ENCODE results near the gene SARS1.

SARS1 gene

DNA sequence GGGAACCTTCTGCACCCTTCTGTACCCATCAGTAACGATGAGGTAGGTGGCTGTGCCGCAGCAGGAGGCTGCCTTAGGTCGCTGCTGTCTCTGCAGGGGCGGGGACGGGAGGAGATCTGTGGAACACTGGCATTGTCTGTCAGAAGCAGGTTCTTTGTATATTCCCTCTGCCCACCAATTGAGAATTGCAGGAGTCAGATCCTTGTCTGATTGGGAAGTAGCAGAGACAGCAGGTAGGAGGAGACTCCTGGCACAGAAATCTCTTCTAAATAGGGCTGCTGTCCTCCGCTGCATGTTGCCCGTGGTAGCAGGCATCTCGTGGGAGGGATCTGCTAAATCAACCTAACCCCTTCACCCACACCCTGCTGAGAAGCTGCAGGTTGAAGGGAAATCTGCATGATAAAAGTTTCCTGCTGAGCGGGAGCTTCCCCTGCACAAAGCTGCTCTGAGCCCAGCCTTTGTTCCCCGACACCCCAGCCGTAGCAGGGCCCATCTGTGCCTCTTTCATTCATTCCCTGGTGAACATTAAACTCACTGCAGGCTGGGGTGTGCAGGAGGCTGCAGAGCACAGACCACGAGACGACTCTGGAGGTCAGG is 15.9 kb downstream of the SARS1 start:
- FAIRE-seq = no peak

GRCh38 chr1:109231066-109231465 is 17.3 kb downstream of the SARS1 start:
- no peak for FAIRE-seq

GRCh38 chr1:109235137-109235536 is 21.4 kb downstream of the SARS1 start:
- FAIRE-seq = no peak

- FAIRE-seq = no peak
Measured at GRCh38 chr1:109237512-109237911, 23.8 kb downstream of the SARS1 start.

DNA sequence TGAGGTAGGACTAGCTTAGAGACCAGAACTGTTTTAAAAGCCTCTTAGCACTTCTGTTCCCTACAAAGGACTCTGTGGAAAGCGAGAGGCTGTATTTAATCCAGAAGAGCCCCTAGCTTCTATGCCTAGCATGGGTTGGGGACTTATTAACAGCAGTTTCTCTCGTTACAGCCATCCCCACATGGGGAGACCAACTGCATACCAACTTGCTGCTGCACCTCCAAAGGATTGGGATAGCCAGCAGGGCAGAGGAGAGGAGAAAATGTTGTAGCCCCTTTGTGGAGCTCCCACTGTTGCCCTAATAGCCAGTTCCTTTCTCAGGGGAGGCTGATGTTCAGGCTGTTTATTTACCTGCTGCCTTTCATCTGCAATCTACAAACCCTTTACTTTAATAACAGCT is 24.7 kb downstream of the SARS1 start:
- no peak for FAIRE-seq

- no peak for FAIRE-seq
Measured at GRCh38 chr1:109239047-109239408, 25.3 kb downstream of the SARS1 start.

DNA sequence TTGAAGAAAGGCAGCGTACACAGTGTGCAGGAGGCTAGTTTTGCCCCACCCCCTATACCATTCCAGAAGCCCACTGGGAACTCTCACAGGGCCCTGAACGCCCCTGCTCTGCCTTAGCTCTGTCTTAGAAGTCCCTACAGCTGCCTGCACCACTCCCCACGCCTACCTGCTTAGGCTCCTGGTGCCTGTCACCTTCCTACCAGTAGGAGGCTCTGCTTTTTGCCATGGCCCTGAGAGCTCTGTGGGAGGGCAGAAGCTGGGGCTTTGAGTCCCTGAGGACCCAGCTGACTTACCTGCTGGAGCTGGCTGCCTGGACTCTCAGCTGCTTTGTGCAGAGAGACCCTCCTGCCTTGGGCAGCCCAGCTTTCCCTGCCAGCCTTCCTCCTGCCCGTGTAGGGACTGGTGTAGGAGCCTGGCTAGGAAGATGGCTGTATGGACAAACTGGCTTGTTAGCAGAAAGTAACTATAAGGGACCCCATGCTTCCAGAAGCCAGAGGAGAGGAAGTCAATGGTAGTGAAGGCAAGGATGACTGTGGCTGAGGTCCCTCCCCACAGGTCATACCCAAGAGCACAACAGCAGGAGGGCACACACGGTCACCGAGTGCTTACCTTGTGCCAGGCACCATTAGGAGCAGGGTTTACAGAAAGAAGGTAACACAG is 25.8 kb downstream of the SARS1 start:
- FAIRE-seq = no peak

- FAIRE-seq = no peak
Measured at GRCh38 chr1:109240158-109241152, 26.7 kb downstream of the SARS1 start.

GRCh38 chr1:109241344-109241743 is 27.6 kb downstream of the SARS1 start:
- FAIRE-seq = no peak

DNA sequence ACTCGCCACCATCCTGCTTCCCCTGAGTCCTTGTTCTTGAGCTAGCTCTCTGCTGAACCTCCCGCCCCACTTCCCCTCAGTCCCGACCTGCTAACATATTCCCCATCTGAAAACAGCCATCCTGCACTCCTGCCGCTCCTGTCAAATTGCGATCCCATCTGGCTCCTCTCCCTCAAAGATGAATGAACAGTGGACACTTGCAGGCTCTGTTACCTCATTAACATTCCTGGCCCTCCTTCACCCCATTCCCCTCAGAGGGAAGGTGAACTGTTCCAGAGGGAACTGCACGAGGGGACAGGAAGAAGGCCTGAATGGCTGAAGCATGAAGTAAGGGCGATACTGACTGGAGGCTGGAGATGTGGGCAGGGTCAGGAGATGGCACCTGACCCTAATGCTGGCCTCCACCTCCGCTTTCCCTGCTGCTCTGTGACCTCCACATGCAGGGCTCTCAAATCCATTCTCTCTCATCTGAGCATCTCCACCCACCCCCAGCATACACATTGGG is 28.2 kb downstream of the SARS1 start:
- no peak for FAIRE-seq

- FAIRE-seq = no peak
Measured at GRCh38 chr1:109242387-109242786, 28.7 kb downstream of the SARS1 start.

GRCh38 chr1:109243221-109243620 is 29.5 kb downstream of the SARS1 start:
- FAIRE-seq = no peak

- FAIRE-seq = no peak
Measured at GRCh38 chr1:109243860-109244552, 30.3 kb downstream of the SARS1 start.

- FAIRE-seq = no peak
Measured at GRCh38 chr1:109246141-109246551, 32.4 kb downstream of the SARS1 start.

- FAIRE-seq = no peak
Measured at GRCh38 chr1:109247401-109248365, 34.0 kb downstream of the SARS1 start.

DNA sequence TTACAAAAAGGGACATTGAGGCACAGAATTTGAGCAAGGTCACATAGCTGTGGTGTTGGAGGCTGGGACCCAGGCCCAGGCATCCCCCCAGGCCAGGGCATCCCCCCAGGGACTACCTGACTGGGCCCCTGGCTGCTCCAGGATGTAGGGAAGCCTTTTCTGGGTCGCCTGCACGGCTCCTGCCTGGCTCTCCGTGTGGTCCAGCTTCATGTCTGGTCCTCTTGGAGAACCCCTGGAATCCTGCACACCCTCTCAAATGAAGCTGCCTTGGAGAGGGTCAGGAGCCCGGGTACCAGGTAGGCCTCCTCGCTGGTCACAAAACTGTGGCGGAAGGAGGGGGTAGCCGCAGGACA is 34.7 kb downstream of the SARS1 start:
- FAIRE-seq = no peak

GRCh38 chr1:109248797-109249629 is 35.3 kb downstream of the SARS1 start, which contains the start of gene CELSR2:
CELSR2 (plus strand) TSS chr1:109249539; CDS start chr1:109250080, 541 bp downstream.
- FAIRE-seq = no peak

- FAIRE-seq = no peak
Measured at GRCh38 chr1:109249654-109250401, 36.1 kb downstream of the SARS1 start.

- no peak for FAIRE-seq
Measured at GRCh38 chr1:109250454-109251276, 36.9 kb downstream of the SARS1 start.

Data from endometrium (tissue), 2 donors.